HL-60/S4 treated with retinoic acid at 250 ng/mL for 4 days and 3 days (cell line): ENCODE measurements around the gene PRKAB1.
"Not testable (repeated sequence)": the region's sequence is repeated elsewhere in the genome, so short reads cannot be mapped to it uniquely, and the experiment has no call there.

Source experiments
- in situ Hi-C: fragments of 300-500 bp; cut with MboI; formaldehyde crosslinking; loops from 2 replicates; pipeline ENCODE4 v1.7.0; 2022; ENCODE audit warnings: low sequenced_read_pairs

Gene PRKAB1, protein sequence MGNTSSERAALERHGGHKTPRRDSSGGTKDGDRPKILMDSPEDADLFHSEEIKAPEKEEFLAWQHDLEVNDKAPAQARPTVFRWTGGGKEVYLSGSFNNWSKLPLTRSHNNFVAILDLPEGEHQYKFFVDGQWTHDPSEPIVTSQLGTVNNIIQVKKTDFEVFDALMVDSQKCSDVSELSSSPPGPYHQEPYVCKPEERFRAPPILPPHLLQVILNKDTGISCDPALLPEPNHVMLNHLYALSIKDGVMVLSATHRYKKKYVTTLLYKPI

GRCh38 chr12:119667577-119668323, at the start of gene PRKAB1:
Gene PRKAB1 (plus strand): TSS chr12:119668133. CDS start chr12:119668245, 112 bp downstream.
- in situ Hi-C loops, result no loop called here

GRCh38 chr12:119618328-119618896, 49.5 kb upstream of the PRKAB1 start:
- in situ Hi-C loops, result not testable (repeated sequence)

GRCh38 chr12:119620490-119620889, 47.4 kb upstream of the PRKAB1 start:
- in situ Hi-C loops, result no loop called here

GRCh38 chr12:119621878-119622277, 46.1 kb upstream of the PRKAB1 start:
- in situ Hi-C loops, result no loop called here

GRCh38 chr12:119624966-119625365, 43.0 kb upstream of the PRKAB1 start:
- in situ Hi-C loops, result no loop called here

DNA sequence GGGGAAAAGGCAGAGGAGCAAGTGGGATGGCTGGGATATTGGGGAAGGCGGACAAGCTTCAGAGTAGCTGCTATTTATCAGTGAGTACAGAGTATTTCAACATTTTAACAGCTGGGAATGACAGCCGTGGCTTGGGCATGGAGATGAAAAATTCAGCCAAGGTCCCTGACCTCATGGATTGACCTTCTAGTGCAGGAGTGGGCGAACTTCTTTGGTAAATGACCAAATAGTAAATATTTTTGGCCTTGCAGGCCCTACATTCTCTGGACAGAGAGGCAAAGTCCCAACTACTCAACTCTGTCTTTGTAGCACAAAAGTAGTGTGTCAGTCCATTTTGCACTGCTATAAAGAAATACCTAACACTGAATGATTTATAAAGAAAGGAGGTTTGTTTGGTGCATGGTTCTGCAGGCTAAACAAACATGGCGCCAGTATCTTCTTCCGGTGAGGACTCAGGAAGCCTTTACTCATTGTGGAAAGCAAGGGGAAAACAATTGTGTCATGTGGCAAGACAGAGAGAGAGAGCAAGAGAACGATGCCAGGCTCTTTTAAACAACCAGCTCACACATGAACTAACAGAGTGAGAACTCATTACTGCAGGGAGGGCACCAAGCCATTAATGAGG, 40.8 kb upstream of the PRKAB1 start:
- in situ Hi-C loops, result no loop called here

DNA sequence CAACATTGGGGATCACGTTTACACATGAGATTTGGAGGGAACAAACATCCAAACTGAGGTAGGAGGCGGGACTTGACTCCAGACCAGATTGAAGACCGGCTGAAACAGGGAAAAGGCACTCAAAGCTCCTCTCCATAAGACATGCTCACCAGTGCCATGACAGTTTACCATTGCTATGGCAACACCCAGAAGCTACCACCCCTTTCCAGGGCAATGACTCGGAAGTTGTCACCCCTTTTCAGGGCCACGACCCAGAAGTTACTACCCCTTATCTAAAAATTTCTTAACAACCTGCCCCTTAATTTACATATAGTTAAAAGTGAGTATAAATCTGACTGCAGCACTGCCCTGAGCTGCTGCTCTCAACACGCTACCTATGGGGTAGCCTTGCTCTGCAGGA, 40.2 kb upstream of the PRKAB1 start:
- in situ Hi-C loops, result no loop called here

DNA sequence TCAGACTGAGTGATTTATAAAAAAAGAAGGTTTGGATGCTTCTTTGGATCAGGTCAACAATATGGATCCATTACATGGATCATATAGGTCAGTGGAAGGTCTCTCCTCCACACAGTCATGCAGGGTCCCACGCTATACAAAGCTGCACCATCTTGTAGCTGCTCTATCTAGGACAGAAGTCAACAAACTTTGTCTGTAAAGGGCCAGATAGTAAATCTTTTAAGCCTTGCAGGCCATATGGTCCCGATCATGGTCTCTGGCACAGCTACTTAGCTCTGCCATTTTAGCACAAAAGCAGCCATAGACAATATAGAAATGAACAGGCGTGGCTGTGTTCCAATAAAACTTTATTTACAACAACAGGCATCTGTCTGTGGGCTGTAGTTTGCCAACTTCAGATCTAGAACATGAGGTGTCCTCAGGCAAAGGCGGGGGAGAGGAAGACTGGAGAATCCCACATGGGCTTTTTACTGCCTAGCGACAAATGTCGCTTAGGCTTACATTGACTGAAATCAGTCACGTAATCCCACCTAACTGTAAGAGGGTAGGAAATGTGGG, 37.6 kb upstream of the PRKAB1 start:
- in situ Hi-C loops, result no loop called here

GRCh38 chr12:119630962-119631550, 36.9 kb upstream of the PRKAB1 start:
- in situ Hi-C loops, result no loop called here

DNA sequence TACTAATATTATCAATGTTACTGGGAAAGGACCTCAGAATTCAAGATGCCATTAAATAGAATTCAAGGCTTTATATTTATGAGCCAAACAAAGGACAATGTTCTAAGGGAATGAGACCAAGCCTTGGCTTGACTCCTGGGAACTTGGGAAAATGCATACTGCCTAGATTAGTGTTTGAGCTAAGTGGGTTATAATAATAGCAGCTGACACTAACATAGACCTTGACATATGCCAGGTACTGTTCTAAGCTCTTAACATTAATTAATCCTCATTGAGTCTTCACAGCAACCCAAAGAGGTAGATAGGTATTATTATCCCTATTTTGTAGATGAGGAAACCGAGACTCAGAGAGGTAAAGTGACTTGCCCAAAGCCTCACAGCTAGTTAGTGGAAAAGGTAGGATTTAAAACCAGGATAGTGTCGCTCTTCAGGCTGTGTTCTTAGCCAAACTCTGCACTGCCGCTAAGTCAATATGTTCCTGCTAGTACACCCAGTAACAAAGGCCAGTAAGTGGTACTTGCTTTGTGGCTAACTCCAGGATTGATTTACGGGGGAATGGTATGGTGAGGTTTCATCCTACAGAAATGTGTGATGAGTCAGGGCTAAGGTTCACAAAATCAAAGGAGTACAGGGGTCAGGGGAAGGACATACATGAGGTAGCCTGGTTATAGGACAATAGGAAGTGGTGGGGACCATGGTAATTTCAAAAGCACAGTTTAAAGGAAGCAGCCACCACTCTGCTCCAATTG, 35.8 kb upstream of the PRKAB1 start:
- in situ Hi-C loops, result no loop called here

DNA sequence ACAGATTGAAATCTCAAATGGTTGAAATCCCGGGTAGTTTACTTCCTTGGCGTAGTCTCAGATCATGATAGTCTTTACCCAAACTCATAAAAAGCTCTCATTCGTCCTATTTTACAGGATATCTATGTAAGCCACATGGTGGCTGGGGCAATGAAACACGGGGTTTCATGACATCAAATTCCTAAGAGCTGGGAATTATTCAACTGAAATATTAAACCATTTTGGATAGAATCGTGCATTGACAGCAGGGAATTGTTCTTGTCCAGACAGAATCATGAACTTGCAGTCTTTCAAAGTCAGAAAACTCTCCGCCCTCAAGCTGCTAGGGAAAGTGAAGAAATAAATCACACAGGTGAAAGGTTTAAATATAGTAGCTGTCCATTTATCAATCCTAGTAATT, 33.2 kb upstream of the PRKAB1 start:
- in situ Hi-C loops, result no loop called here

DNA sequence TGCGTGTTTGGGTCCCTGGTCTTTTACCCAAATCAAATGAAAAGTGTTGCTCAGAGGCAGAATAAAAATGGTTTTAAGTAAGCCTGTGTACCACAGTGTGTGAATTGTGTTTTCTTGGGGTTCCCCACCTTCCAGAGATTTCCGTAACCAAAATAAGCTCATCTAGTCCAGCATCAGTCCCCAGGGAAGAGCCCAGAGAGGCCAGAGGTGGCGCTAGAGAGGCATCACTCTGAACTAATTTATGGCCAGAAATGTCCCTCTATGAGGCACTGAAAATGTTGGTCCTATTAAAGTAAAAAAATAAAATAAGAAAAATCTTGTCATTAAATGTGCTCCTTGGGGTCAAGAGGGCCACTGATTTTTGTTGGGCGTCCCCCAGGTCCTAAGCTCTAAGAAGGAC, 24.9 kb upstream of the PRKAB1 start:
- in situ Hi-C loops, result no loop called here

- in situ Hi-C loops, result no loop called here
Observed at GRCh38 chr12:119644930-119645329, 23.0 kb upstream of the PRKAB1 start.

DNA sequence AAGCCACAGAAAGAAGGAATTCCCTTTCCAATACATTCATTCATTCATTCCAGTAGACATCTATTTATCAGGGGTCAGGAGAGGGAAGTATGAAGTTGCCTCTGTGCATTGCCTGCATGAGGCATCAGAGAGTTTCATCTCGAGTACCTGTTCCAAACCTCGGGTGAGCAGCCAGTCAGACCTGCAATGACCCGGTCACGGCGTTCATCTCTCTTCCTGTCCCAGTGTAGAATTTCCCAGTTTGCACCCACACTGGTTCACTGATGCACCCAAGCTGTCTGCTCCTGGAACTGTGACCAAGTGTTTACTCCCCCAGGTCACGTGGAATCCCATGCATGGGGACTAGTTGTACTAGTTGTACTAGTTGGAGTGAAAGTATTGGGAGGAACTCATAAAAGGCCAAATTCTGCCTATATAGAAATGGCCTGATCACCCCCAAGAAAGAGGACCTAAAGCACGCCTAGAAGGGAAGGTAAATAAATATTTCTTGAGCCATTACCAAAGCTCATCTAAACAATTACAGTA, 22.3 kb upstream of the PRKAB1 start:
- in situ Hi-C loops, result no loop called here

DNA sequence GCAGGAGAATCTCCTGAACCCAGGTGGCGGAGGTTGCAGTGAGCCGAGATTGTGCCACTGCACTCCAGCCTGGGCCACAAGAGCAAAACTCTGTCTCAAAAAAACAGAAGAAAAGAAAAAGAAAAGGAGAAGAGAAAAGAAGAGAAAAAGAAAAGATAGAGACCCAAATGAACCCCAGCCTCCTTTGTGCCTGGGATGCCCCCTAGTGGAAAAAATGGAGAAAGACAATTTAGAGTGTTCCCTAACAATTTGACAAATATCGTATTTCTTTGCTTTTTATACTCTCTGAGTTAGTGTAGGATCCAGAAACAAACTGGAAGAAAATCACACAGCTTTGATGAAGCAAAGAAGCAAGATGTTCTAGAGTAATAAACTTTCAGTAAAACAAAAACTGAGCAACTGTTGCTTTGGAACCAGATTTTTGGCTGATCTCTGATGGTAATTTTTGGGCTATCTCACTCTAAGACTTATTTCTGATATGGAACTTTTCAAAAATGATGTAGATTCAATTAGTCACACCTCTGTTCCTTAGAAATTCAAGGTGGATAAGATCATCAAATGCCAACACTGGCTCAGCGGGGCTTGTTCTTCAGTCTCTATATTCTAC, 18.6 kb upstream of the PRKAB1 start:
- in situ Hi-C loops, result no loop called here

DNA sequence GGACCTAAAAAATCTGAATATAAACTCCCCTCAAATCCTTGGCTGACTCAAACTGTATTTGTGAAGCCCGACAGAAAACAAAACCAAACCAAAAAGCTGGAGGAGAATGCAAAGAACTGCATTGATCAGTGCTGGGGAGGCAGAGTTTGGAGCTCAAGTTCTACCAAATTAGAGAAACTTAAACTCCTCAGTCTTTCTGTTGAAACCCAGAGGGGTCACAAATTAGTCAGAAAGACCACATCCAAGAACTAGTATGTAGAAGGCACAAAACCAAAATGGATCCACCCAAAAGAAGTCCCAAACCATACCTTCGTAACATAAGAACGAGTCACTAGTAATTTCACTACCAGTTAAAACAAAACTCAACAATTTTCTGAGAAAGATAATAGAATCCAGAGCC, 15.3 kb upstream of the PRKAB1 start:
- in situ Hi-C loops, result no loop called here

DNA sequence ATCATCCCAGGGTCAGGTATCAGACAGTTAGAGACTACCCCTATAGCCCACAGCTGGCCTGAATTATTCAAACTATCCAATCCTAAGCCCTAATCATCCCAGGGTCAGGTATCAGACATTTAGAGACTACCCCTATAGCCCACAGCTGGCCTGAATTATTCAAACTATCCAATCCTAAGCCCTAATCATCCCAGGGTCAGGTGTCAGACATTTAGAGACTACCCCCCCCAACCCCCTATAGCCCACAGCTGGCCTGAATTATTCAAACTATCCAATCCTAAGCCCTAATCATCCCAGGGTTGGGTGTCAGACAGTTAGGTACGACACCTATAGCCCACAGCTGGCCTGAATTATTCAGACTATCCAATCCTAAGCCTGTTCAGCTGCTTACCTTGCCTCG, 10.9 kb upstream of the PRKAB1 start:
- in situ Hi-C loops, result not testable (repeated sequence)

DNA sequence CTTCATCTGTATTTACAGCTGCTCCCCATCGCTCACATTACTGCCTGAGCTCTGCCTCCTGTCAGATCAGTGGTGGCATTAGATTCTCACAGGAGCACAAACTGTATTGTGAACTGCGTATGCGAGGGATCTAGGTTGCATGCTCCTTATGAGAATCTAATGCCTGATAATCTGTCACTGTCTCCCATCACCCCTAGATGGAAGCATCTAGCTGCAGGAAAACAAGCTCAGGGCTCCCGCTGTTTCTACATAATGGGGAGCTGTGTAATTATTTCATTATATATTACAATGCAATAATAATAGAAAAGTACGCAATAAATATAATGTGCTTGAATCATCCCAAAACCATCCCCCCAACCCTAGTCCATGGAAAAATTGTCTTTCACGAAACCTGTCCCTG, 9.8 kb upstream of the PRKAB1 start:
- in situ Hi-C loops, result not testable (repeated sequence)

DNA sequence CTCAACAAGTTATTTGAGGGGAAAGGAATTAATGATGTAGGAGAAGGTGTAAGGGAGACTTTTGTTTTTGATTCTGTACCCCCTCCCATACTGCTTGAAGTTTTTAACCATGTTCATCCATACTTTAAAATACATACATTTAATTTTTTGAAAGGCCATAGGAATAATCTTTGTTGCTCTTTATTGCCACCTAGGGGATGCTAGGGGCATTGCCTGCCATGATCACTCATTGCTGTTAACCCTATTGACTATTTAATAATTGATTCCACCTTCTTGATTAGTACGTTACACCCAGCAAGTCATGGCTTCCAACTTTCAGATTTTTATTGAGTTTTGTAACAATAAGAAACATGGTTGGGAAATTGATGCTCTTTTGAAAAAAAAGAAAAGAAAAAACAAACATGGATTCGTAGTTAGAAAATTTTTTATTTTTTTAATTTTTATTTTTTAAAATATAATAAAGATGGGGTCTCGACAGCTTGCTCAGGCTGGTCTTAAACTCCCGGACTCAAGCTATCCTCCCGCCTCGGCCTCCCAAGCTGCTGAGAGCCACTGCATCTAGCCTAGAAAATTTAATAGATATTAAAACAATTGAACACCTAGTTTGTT, 8.5 kb upstream of the PRKAB1 start:
- in situ Hi-C loops, result no loop called here
